ENCODE measurements around the gene PDE6D.

- no peak for TF ChIP-seq CTCF (IDR thresholded peaks at IDR 0.05)
- TF ChIP-seq POLR2AphosphoS5 (IDR thresholded peaks at IDR 0.05), result no peak
- TF ChIP-seq POLR2A (IDR thresholded peaks at IDR 0.05), result no peak
Measured at GRCh38 chr2:231715988-231716616, 65.0 kb downstream of the PDE6D start.
